ENCODE results near the gene ATP2A2.
"Not testable (repeated sequence)": the region's sequence is repeated elsewhere in the genome, so short reads cannot be mapped to it uniquely, and the experiment has no call there.

ATP2A2 gene

GRCh38 chr12:110367181-110367864 is 86.3 kb downstream of the ATP2A2 start:
- DNase-seq (ENCODE audit: low read depth, low spot score) = no peak

DNA sequence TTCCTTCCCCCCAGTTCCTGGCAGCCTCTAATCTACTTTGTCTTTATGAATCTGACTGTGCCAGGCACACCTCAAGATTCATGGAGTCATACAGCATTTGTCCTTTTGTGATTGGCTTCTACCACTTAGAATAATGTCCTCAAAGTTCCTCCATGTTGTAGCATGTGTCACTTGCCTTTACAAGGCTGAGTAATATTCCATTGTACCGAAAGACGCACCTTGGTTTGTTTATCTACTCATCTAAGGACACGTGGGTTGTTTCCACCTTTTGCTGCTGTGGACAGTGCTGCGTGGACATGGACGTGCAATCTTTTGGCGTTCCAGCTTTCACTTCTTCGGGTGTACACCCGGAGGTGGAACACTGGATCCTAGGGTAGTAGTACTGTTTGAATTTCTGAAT is 88.9 kb downstream of the ATP2A2 start:
- no peak for DNase-seq (ENCODE audit: low read depth, low spot score)

DNA sequence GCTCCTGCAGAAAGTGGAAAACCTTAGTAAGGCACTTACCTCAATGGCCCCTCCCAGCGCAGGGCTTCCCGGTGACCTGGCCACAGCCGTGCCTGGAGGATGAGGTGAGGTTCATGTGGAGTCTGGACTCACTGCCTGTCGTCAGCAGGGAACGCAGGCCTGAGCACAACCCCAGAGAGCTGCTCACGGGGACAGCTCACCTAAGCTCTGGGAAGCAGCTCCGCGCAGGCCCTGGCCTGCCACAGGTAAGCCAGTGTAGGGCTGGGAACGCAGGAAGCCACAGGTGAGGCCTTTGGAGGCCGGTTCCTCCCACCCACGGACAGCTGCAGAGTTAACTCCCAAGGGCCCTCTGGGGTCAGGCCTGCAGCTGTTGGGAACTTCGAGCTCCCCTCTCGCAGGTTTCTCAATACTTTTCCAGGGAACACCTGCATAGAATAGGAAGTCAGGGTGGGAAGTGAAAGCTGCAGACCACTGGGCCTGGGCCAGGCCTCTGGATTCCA is 89.7 kb downstream of the ATP2A2 start:
- no peak for DNase-seq (ENCODE audit: low read depth, low spot score)

DNA sequence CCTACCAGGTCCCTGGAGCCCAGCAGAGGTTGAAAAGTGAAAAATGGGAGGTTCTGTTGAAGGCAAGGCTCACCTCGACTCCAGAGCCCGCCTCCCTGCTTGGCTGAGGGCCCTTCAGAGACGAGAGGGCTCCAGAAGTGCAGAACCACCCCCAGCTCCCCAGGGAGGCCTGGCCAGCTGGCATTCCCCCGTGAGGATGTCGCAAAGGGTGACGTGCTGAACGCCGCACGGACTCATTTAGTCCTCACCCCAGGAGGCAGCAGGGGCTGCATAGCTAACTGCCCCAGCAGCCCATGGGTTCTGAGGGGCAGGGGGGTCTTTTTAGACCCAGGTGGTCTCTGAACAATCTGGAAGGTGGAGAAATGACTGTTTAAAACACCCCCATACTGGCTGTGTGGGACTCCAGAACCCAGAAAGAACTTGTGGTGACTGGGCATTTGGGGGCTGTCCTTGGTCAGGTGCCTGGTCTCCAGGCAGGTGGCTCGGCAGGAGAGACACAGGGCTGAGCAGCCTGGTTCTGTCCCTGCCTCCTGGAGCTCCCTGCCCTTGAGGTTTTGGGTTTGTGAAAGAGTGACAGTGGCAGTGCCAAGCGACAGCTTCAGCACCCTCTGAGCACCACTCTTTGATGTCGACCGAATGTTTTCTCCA is 90.5 kb downstream of the ATP2A2 start:
- DNase-seq (ENCODE audit: low read depth, low spot score) = no peak

GRCh38 chr12:110372056-110372425 is 91.0 kb downstream of the ATP2A2 start:
- no peak for DNase-seq (ENCODE audit: low read depth, low spot score)

DNA sequence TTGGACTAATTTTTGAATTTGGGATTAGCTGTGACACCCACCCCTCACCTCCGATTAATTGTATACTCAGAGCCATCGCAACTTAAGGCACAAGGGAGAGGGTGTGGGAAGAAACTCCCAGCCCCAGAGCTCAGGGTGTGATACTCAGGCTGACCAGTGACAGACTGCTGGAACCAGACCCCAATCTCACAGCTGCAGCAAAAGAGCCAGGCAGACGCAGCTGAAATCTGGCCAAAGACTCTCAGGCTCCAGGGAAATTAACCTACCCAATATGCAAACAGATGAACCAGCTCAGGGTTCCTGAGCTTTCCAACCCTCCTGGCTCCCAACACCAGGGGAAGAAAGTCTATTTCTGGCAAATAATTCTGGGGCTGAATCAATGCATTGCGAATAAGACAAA is 92.0 kb downstream of the ATP2A2 start:
- no peak for DNase-seq (ENCODE audit: low read depth, low spot score)

- no peak for DNase-seq (ENCODE audit: low read depth, low spot score)
Measured at GRCh38 chr12:110373425-110373824, 92.4 kb downstream of the ATP2A2 start.

DNA sequence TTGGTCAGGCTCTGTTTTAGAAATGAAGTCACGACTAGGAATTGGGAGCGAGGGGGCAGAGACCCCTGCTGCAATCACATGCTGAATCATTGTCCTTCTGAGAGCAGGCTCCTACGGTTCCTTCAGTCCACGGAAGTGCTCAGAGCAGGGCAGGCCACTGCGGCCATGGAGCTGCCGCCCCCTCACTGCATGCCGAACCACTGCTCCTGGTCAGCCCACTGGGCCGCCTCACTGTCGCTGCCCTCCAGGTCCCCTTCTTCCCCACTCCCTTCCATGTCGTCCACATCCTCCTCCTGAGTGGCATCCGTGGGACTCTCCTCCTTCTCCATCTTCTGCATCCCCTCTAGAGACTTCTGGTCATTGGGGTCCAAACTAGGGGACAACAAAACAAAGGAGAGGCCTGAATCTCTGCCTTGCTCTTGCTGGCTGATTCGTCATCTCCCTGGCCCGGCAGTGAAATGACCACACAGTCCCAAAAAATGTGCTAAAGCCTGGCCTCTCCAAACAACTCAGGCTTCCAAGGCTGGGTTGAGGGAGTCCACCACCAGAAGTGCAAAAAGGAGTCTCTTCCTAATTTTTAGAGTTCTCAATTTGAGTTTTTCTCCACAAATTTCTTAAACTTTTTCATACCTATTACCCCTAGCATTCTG is 93.0 kb downstream of the ATP2A2 start:
- DNase-seq (ENCODE audit: low read depth, low spot score) = no peak

- not testable (repeated sequence) for DNase-seq (ENCODE audit: low read depth, low spot score)
Measured at GRCh38 chr12:110378131-110378790, 97.2 kb downstream of the ATP2A2 start.

GRCh38 chr12:110379197-110379596 is 98.2 kb downstream of the ATP2A2 start:
- DNase-seq (ENCODE audit: low read depth, low spot score) = no peak

DNA sequence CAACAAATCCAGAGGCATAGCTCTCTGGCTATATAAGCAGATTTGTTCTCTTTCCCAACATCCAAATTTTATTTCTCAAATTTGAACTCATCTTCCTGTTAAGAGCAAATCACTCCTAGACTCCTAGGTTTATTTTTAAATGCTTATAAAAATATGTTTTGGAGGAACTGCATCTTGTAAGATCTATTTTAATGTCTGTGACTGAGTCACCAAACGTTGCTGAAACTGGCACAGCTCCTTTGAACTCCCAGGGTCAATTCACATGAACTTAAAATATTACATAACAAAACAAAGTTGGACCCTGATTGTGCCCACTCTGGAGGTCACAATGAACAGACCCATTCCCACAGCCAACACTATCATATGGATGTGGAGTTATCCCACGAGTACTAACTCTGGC is 98.6 kb downstream of the ATP2A2 start:
- no peak for DNase-seq (ENCODE audit: low read depth, low spot score)

GRCh38 chr12:110382683-110383082 is 101.6 kb downstream of the ATP2A2 start:
- DNase-seq (ENCODE audit: low read depth, low spot score) = no peak
